ENCODE results near the gene DHRSX. TPM values are rescaled to one million over a fixed set of nuclear protein-coding genes. Genes with fewer than 3 reads are reported as not detected.

The DHRSX gene
- total RNA-seq, 1 experiment from 2014 or later = 11.5 TPM

DNA sequence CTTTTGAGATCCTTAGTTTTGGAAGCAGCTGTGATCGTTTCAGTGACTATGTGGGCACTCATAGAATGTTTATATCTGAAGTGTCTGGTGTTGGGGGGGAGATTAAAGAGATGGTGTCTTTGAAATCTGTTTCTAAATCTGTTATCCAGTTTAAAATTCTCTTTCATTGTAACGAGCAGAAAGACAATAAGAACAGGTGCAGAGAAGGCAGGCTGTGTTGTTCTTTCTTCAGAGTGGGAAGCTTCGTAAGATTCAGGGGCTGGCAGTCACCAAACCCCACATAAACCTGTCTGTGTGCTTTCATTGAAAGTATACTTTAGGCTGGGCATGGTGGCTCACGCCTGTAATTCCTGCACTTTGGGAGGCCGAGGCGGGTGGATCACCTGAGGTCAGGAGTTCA lies 16.3 kb upstream of the DHRSX start:
- POLR2A ChIA-PET (ENCODE audit: unreplicated experiment) = no interaction called here
- H3K9me3 ChIP-seq (ENCODE audit: low read length) = no peaks in the 10 kb centered on the region
- no peaks in the 10 kb centered on the region for H3F3A ChIP-seq (ENCODE audit: low read length, unreplicated experiment)

DNA sequence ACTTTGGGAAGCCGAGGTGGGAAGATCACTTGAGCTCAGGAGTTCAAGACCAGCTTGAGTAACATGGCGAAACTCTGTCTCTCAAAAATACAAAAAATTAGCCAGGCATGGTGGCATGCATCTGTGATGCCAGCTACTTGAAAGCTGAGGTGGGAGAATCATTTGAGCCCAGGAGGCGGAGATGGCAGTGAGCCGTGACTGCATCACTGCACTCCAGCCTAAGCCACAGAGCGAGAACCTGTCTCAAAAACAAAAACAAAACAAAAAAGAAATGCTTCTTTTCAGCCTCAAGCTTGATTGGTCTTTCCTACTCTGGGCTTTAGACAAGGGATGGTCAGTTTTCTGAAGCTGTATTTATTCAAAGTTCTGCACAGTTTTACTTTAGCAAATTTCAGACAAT lies 15.8 kb upstream of the DHRSX start:
- Histone ChIP-seq H3K9me3 (ENCODE audit: low read length) (no peaks in the 10 kb centered on the region), H3K27ac (ENCODE audit: low read length) (no peak overlapping the region), H4K20me1 (ENCODE audit: low read length) (no peaks in the 10 kb centered on the region), H3K4me1 (ENCODE audit: insufficient read depth, low read length) (no peaks in the 10 kb centered on the region), H3K9ac (ENCODE audit: low read length) (no peak overlapping the region), H3K79me2 (ENCODE audit: low read length) (no peaks in the 10 kb centered on the region), H3K4me2 (ENCODE audit: low read length) (no peak overlapping the region), H3K27me3 (ENCODE audit: low read length) (peaks cover 7% of the 10 kb centered on the region; the same call in 1 of the 2 replicates), H3K36me3 (ENCODE audit: low read depth, low read length) (no peaks in the 10 kb centered on the region), H3F3A (ENCODE audit: low read length, unreplicated experiment) (no peaks in the 10 kb centered on the region), H3K4me3 (ENCODE audit: low read length) (no peak overlapping the region), H2AFZ (ENCODE audit: low read length) (no peak overlapping the region), H3K9me2 (replicated peaks; ENCODE audit: low read length) (no peaks in the 10 kb centered on the region)
- DNase-seq (no peak), ATAC-seq (no peak)
- CTCF ChIA-PET = no interaction called here
- intact Hi-C loops (cut with micrococcal nuclease) = no loop called here
- TF ChIP-seq EZH2 (IDR thresholded peaks at IDR 0.05; ENCODE audit: low read length, unreplicated experiment) = no peak
- TF ChIP-seq EZH2phosphoT487 (IDR thresholded peaks at IDR 0.05; ENCODE audit: borderline replicate concordance, low read length) = no peak
- TF ChIP-seq, protein P1, sequence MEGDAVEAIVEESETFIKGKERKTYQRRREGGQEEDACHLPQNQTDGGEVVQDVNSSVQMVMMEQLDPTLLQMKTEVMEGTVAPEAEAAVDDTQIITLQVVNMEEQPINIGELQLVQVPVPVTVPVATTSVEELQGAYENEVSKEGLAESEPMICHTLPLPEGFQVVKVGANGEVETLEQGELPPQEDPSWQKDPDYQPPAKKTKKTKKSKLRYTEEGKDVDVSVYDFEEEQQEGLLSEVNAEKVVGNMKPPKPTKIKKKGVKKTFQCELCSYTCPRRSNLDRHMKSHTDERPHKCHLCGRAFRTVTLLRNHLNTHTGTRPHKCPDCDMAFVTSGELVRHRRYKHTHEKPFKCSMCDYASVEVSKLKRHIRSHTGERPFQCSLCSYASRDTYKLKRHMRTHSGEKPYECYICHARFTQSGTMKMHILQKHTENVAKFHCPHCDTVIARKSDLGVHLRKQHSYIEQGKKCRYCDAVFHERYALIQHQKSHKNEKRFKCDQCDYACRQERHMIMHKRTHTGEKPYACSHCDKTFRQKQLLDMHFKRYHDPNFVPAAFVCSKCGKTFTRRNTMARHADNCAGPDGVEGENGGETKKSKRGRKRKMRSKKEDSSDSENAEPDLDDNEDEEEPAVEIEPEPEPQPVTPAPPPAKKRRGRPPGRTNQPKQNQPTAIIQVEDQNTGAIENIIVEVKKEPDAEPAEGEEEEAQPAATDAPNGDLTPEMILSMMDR (conservative IDR thresholded peaks at IDR 0.05; ENCODE audit: low read depth, low read length) = no peak
- no TSS peak for BruUV-seq (replicated peaks)
- POLR2A ChIA-PET (ENCODE audit: unreplicated experiment) = no interaction called here

More for the DNA sequence above, 16.3 kb upstream of the DHRSX start:
- Histone ChIP-seq H2AFZ (ENCODE audit: low read length) (no peak overlapping the region), H3K79me2 (ENCODE audit: low read length) (no peaks in the 10 kb centered on the region), H3K27ac (ENCODE audit: low read length) (no peak overlapping the region), H4K20me1 (ENCODE audit: low read length) (no peaks in the 10 kb centered on the region), H3K4me1 (ENCODE audit: insufficient read depth, low read length) (no peaks in the 10 kb centered on the region), H3K9ac (ENCODE audit: low read length) (no peak overlapping the region), H3K27me3 (ENCODE audit: low read length) (peaks cover 7% of the 10 kb centered on the region; the same call in 1 of the 2 replicates), H3K36me3 (ENCODE audit: low read depth, low read length) (no peaks in the 10 kb centered on the region), H3K9me2 (replicated peaks; ENCODE audit: low read length) (no peaks in the 10 kb centered on the region), H3K4me3 (ENCODE audit: low read length) (no peak overlapping the region), H3K4me2 (ENCODE audit: low read length) (no peak overlapping the region)
- CTCF ChIA-PET = no interaction called here
- DNase-seq (no peak), ATAC-seq (no peak)
- no peak for TF ChIP-seq EZH2phosphoT487 (IDR thresholded peaks at IDR 0.05; ENCODE audit: borderline replicate concordance, low read length)
- TF ChIP-seq EZH2 (IDR thresholded peaks at IDR 0.05; ENCODE audit: low read length, unreplicated experiment) = no peak
- TF ChIP-seq, protein P1 (conservative IDR thresholded peaks at IDR 0.05; ENCODE audit: low read depth, low read length) = no peak
- intact Hi-C loops (cut with micrococcal nuclease) = no loop called here
- no TSS peak for BruUV-seq (replicated peaks)

DNA sequence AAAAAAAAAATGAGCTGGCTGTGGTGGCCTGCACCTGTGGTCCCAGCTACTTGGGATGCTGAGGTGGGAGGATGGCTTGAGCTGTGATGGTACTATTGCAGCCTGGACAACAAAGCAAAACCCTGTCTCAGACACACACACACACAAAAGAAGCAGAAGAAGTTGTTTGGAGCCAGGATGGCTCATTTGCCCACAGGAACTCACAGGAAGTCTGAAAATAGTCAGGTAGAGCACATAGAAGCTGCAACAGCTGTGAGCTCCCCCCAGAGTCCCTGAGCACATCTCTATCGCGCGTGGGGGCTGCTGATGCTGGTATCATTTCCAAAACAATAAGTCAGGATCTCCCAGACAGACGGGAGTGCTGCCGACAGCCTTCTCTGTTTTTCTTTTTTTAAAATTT lies 13.4 kb upstream of the DHRSX start:
- TF ChIP-seq, protein P1 (conservative IDR thresholded peaks at IDR 0.05; ENCODE audit: low read depth, low read length) = no peak
- no peak for TF ChIP-seq EZH2 (IDR thresholded peaks at IDR 0.05; ENCODE audit: low read length, unreplicated experiment)
- no peak for TF ChIP-seq EZH2phosphoT487 (IDR thresholded peaks at IDR 0.05; ENCODE audit: borderline replicate concordance, low read length)
- no peak overlapping the region for H3K4me3 ChIP-seq (ENCODE audit: low read length)
- no peaks in the 10 kb centered on the region for H3K9me3 ChIP-seq (ENCODE audit: low read length)
- peaks cover 7% of the 10 kb centered on the region; the same call in 1 of the 2 replicates for H3K27me3 ChIP-seq (ENCODE audit: low read length)
- H2AFZ ChIP-seq (ENCODE audit: low read length) = no peak overlapping the region
- no peaks in the 10 kb centered on the region for H3F3A ChIP-seq (ENCODE audit: low read length, unreplicated experiment)
- H3K9ac ChIP-seq (ENCODE audit: low read length) = no peak overlapping the region
- DNase-seq (no peak), ATAC-seq (no peak)
- ChIA-PET POLR2A (ENCODE audit: unreplicated experiment) (no interaction called here), CTCF (no interaction called here)
- BruUV-seq (replicated peaks) = no TSS peak
- no peaks in the 10 kb centered on the region for H3K36me3 ChIP-seq (ENCODE audit: low read depth, low read length)
- no peaks in the 10 kb centered on the region for H4K20me1 ChIP-seq (ENCODE audit: low read length)
- no peaks in the 10 kb centered on the region for H3K79me2 ChIP-seq (ENCODE audit: low read length)
- no peaks in the 10 kb centered on the region for H3K4me1 ChIP-seq (ENCODE audit: insufficient read depth, low read length)
- no peak overlapping the region for H3K4me2 ChIP-seq (ENCODE audit: low read length)
- H3K9me2 ChIP-seq (replicated peaks; ENCODE audit: low read length) = no peaks in the 10 kb centered on the region
- intact Hi-C loops (cut with micrococcal nuclease) = no loop called here
- H3K27ac ChIP-seq (ENCODE audit: low read length) = no peak overlapping the region

Measured in PC-3 (cell line).